Erythroblast (primary cell): ENCODE results near the gene LRRC52.

Source experiments
- GATA1 ChIP-seq: IDR thresholded peaks from 2 replicates; pipeline ENCODE4 v1.6.1; 2011; ENCODE audit warnings: low read depth, mild to moderate bottlenecking, control low read depth, low read length, moderate library complexity
- POLR2A ChIP-seq: IDR thresholded peaks from 2 replicates; pipeline ENCODE4 v1.6.1; 2011; ENCODE audit warnings: mild to moderate bottlenecking, low read length

GRCh38 chr1:165560883-165561656 is 17.3 kb downstream of the LRRC52 start:
- TF ChIP-seq POLR2A (no peak), GATA1 (no peak)
